Measurements from ENCODE around the gene LTBP3. TPM values are rescaled to one million over a fixed set of nuclear protein-coding genes. Genes with fewer than 3 reads are reported as not detected.

LTBP3 gene
- total RNA-seq, 2 experiments from 2014 or later = 57.8 to 72.7 TPM

- DNase-seq = no peak
- POLR2A ChIA-PET = interaction anchor here (0.6 kb wide), 2 partner anchors 243 to 785 kb away, joined by 3 read pairs; no protein-coding TSS in a partner anchor
- intact Hi-C loops (cut with DNase I, micrococcal nuclease) = no loop called here
- no peak for ATAC-seq
- Mint-ChIP-seq H3K4me1 (peaks cover 51% of the 10 kb centered on the region), H3K9me3 (ENCODE audit: low read depth) (no peaks in the 10 kb centered on the region), H3K27ac (peak overlapping the region; percentile 26), H3K4me3 (no peak overlapping the region), H3K36me3 (ENCODE audit: low read depth) (peaks cover 2% of the 10 kb centered on the region), H3K27me3 (no peaks in the 10 kb centered on the region)
- CTCF ChIA-PET = interaction anchor here (1.0 to 1.4 kb wide), 4 partner anchors 11 to 27 kb away, joined by 3 to 6 read pairs (median 4); partner anchors contain the start of gene FAM89B
Observed at GRCh38 chr11:65560555-65561418, 2.6 kb upstream of the LTBP3 start.

GRCh38 chr11:65559951-65560537, 1.9 kb upstream of the LTBP3 start:
- H3K27ac Mint-ChIP-seq = peak overlapping the region; percentile 30
- ChIA-PET POLR2A (interaction anchor here (0.6 to 1.4 kb wide), 2 partner anchors 10 to 784 kb away, joined by 3 to 5 read pairs; partner anchors contain the start of gene ZNRD2), CTCF (interaction anchor here (0.6 to 1.4 kb wide), 6 partner anchors 10 to 486 kb away, joined by 3 to 6 read pairs (median 4); partner anchors contain the start of genes FAM89B and ZNRD2)
- intact Hi-C loops (cut with DNase I, micrococcal nuclease) = no loop called here
- H3K27me3 Mint-ChIP-seq = no peaks in the 10 kb centered on the region
- H3K4me1 Mint-ChIP-seq = peaks cover 51% of the 10 kb centered on the region
- H3K36me3 Mint-ChIP-seq (ENCODE audit: low read depth) = no peaks in the 10 kb centered on the region
- ATAC-seq (peak; percentile 8), DNase-seq (no peak)
- H3K4me3 Mint-ChIP-seq = no peak overlapping the region
- no peaks in the 10 kb centered on the region for H3K9me3 Mint-ChIP-seq (ENCODE audit: low read depth)

GRCh38 chr11:65559535-65559934, 1.4 kb upstream of the LTBP3 start:
- no peaks in the 10 kb centered on the region for H3K9me3 Mint-ChIP-seq (ENCODE audit: low read depth)
- intact Hi-C loops (cut with DNase I, micrococcal nuclease) = no loop called here
- H3K36me3 Mint-ChIP-seq (ENCODE audit: low read depth) = no peaks in the 10 kb centered on the region
- no peak overlapping the region for H3K27ac Mint-ChIP-seq
- no peak overlapping the region for H3K4me3 Mint-ChIP-seq
- ChIA-PET POLR2A (interaction anchor here (0.5 to 1.4 kb wide), 2 partner anchors 10 to 80 kb away, joined by 5 to 8 read pairs; partner anchors contain the start of gene ZNRD2), CTCF (interaction anchor here (0.6 to 1.4 kb wide), 4 partner anchors 11 to 486 kb away, joined by 3 to 4 read pairs (median 4); partner anchors contain the start of gene ZNRD2)
- DNase-seq (peak; percentile 60), ATAC-seq (peak; percentile 68)
- no peaks in the 10 kb centered on the region for H3K27me3 Mint-ChIP-seq
- H3K4me1 Mint-ChIP-seq = peaks cover 52% of the 10 kb centered on the region

GRCh38 chr11:65558930-65559509, 861 bp upstream of the LTBP3 start:
- H3K27me3 Mint-ChIP-seq = no peaks in the 10 kb centered on the region
- ATAC-seq (no peak), DNase-seq (no peak)
- no peaks in the 10 kb centered on the region for H3K9me3 Mint-ChIP-seq (ENCODE audit: low read depth)
- peak overlapping the region; percentile 77 for H3K4me3 Mint-ChIP-seq
- peak overlapping the region; percentile 58 for H3K27ac Mint-ChIP-seq
- no peaks in the 10 kb centered on the region for H3K36me3 Mint-ChIP-seq (ENCODE audit: low read depth)
- intact Hi-C loops (cut with DNase I, micrococcal nuclease) = no loop called here
- CTCF ChIA-PET = interaction anchor here (1.2 kb wide), 1 partner anchor 11 kb away, joined by 4 read pairs; the partner anchor contains the start of gene ZNRD2
- H3K4me1 Mint-ChIP-seq = peaks cover 56% of the 10 kb centered on the region
- POLR2A ChIA-PET = interaction anchor here (0.5 to 1.4 kb wide), 2 partner anchors 11 to 80 kb away, joined by 5 to 8 read pairs; partner anchors contain the start of gene ZNRD2

DNA sequence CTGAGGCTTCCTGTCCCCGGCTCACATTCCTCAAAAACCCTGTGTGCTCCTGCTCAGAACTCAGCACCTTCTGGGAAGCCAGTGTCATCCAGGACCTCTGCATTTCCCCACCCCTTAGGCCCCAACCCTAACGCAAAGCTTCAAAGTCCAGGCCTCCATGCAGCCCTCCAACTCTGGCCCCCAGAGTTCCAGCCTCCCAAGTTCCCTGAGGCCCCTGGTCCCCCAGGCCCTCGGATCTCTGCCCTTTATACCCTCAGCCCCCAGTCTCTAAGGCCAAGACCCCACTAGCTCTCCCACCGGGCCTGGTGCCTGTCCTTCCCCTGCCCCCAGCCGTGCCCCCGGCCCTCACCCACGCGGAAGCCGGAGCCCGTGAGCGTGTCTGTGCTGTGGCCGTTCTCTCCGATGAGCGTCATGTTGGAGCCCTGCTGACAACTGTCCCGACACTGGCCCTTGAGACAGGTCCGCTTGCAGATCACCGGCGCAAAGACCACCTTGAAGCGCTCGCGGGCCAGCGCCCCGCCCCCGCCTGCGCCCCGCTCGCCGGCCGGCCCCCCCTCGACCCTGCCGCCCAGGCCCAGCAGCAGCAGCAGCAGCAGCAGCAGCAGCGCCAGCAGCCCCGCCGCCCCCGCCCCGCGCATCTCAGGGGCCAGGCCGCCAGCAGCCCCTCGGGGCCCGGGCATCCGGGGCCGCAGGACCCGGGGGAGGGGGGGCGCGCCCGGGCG, 718 bp downstream of the LTBP3 start:
- ATAC-seq = no peak
- DNase-seq = peak; percentile 56
- no peaks in the 10 kb centered on the region for H3K9me3 Mint-ChIP-seq (ENCODE audit: low read depth)
- peak overlapping the region; percentile 85 for H3K27ac Mint-ChIP-seq
- CTCF ChIA-PET = interaction anchor here (0.7 to 1.2 kb wide), 3 partner anchors 8 to 17 kb away, joined by 3 read pairs; no protein-coding TSS in a partner anchor
- intact Hi-C loops (cut with DNase I, micrococcal nuclease) = no loop called here
- H3K27me3 Mint-ChIP-seq = no peaks in the 10 kb centered on the region
- POLR2A ChIA-PET = no interaction called here
- peaks cover 56% of the 10 kb centered on the region for H3K4me1 Mint-ChIP-seq
- no peaks in the 10 kb centered on the region for H3K36me3 Mint-ChIP-seq (ENCODE audit: low read depth)
- H3K4me3 Mint-ChIP-seq = peak overlapping the region; percentile 77

- CTCF ChIA-PET = interaction anchor here (1.0 to 1.2 kb wide), 3 partner anchors 15 to 169 kb away, joined by 3 read pairs; no protein-coding TSS in a partner anchor
- DNase-seq (peak; percentile 49), ATAC-seq (no peak)
- H3K27me3 Mint-ChIP-seq = no peaks in the 10 kb centered on the region
- H3K4me1 Mint-ChIP-seq = peaks cover 63% of the 10 kb centered on the region
- POLR2A ChIA-PET = no interaction called here
- H3K4me3 Mint-ChIP-seq = peak overlapping the region; percentile 77
- H3K36me3 Mint-ChIP-seq (ENCODE audit: low read depth) = peaks cover 4% of the 10 kb centered on the region
- intact Hi-C loops (cut with DNase I, micrococcal nuclease) = no loop called here
- H3K9me3 Mint-ChIP-seq (ENCODE audit: low read depth) = no peaks in the 10 kb centered on the region
- H3K27ac Mint-ChIP-seq = peak overlapping the region; percentile 85
Observed at GRCh38 chr11:65556470-65557279, 1.5 kb downstream of the LTBP3 start.

GRCh38 chr11:65555693-65556231, 2.4 kb downstream of the LTBP3 start:
- intact Hi-C loops (cut with DNase I, micrococcal nuclease) = loop anchor here in 1 of 2 experiments (2.0 kb wide), 1 partner anchor 15 kb away; the partner anchor contains the start of gene ZNRD2
- Mint-ChIP-seq H3K4me1 (peaks cover 68% of the 10 kb centered on the region), H3K36me3 (ENCODE audit: low read depth) (peaks cover 11% of the 10 kb centered on the region), H3K9me3 (ENCODE audit: low read depth) (no peaks in the 10 kb centered on the region), H3K27ac (peak overlapping the region; percentile 85), H3K4me3 (peak overlapping the region; percentile 77), H3K27me3 (no peaks in the 10 kb centered on the region)
- ChIA-PET POLR2A (interaction anchor here (0.8 kb wide), 1 partner anchor 10 kb away, joined by 4 read pairs; no protein-coding TSS in a partner anchor), CTCF (interaction anchor here (0.6 to 1.4 kb wide), 4 partner anchors 10 to 280 kb away, joined by 3 to 6 read pairs (median 4); no protein-coding TSS in a partner anchor)
- ATAC-seq = no peak
- DNase-seq = peak; percentile 64

GRCh38 chr11:65554842-65555430, 3.2 kb downstream of the LTBP3 start:
- Mint-ChIP-seq H3K27me3 (no peaks in the 10 kb centered on the region), H3K4me1 (peaks cover 60% of the 10 kb centered on the region), H3K4me3 (peak overlapping the region; percentile 1), H3K27ac (peak overlapping the region; percentile 39), H3K9me3 (ENCODE audit: low read depth) (no peaks in the 10 kb centered on the region), H3K36me3 (ENCODE audit: low read depth) (peaks cover 13% of the 10 kb centered on the region)
- DNase-seq (peak; percentile 27), ATAC-seq (no peak)
- ChIA-PET CTCF (interaction anchor here (0.6 to 1.4 kb wide), 4 partner anchors 11 to 280 kb away, joined by 3 to 6 read pairs (median 4); no protein-coding TSS in a partner anchor), POLR2A (interaction anchor here (0.8 kb wide), 1 partner anchor 11 kb away, joined by 4 read pairs; no protein-coding TSS in a partner anchor)
- intact Hi-C loops (cut with DNase I, micrococcal nuclease) = loop anchor here (2.0 to 5.0 kb wide), 2 partner anchors 16 to 1788 kb away; partner anchors contain the start of genes ZFTA (in 1 of the 2) and ZNRD2 (in 1 of the 2)

DNA sequence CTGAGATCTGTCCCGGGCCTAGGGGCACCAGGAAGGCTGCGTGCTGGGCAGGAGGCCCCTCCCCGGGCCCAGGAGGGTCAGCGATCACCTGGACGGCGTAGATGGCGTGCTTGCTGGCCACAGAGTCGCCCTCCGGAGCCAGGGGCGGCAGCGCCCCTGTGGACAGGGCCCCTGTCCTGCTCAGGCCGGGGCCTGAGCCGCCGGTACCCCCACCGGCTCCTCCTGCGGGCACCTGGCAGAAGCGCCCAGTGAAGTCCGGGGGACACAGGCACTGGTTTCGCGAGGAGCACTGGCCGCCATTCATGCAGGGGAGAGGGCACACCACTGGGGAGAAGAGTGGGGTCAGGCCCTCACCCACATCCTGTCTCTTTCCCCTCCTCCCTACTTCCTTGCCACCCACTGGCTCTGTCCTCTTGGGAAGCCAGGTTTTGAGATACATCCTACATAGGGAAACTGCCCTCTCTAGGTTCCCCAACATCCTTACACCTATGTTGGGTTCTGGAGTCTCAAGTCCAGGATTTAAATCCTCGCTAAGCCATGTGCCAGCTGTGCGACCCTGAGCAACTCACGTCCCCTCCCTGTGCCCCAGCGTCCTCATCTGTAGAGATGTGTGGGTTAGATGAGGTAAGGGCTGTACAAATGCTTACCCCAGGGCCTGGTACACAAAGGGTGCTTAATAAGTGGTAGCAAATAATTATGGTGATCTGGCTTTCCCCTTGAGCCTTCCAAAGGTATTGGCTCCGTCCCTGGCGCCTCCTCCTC, 3.9 kb downstream of the LTBP3 start:
- H3K36me3 Mint-ChIP-seq (ENCODE audit: low read depth) = peaks cover 17% of the 10 kb centered on the region
- intact Hi-C loops (cut with DNase I, micrococcal nuclease) = loop anchor here (2.0 to 5.0 kb wide), 2 partner anchors 17 to 1787 kb away; partner anchors contain the start of genes ZFTA (in 1 of the 2) and ZNRD2 (in 1 of the 2)
- H3K4me3 Mint-ChIP-seq = peak overlapping the region; percentile 34
- DNase-seq (peak; percentile 21), ATAC-seq (no peak)
- ChIA-PET CTCF (interaction anchor here (1.2 to 1.4 kb wide), 2 partner anchors 11 to 40 kb away, joined by 4 to 6 read pairs; no protein-coding TSS in a partner anchor), POLR2A (no interaction called here)
- no peaks in the 10 kb centered on the region for H3K9me3 Mint-ChIP-seq (ENCODE audit: low read depth)
- peak overlapping the region; percentile 39 for H3K27ac Mint-ChIP-seq
- H3K27me3 Mint-ChIP-seq = no peaks in the 10 kb centered on the region
- peaks cover 59% of the 10 kb centered on the region for H3K4me1 Mint-ChIP-seq
